ENCODE data around the gene PHC2.

Gene PHC2

DNA sequence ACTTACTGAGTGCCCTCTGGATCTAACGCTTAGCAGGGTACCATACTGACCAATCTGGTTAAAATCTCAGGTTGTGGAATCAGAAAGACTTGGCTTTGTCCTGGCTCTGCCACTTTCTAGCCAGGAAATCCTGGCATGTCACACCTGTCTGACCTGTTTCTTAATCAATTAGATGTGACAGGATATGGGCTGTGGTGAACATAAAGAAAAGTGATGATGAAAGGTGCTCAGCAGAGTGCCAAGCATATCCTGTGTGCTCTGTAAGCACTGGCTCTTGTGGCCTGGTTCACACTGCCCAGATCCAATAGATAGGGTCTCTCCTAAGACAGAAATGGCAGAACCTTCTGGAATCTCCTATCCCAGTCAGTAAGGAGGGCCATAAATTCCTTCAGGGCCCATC is 53.9 kb downstream of the PHC2 start:
- TF ChIP-seq POLR2A (IDR thresholded peaks at IDR 0.05; ENCODE audit: low read depth, low read length) (no peak), POU2F2 (IDR thresholded peaks at IDR 0.05; ENCODE audit: low read depth, low read length) (no peak), SPI1 (IDR thresholded peaks at IDR 0.05; ENCODE audit: low read depth, low read length) (no peak), PAX5 (IDR thresholded peaks at IDR 0.05; ENCODE audit: insufficient read depth, low read length, severe bottlenecking) (no peak), TAF1 (IDR thresholded peaks at IDR 0.05; ENCODE audit: low read depth, low read length) (no peak), POLR2AphosphoS5 (IDR thresholded peaks at IDR 0.05; ENCODE audit: low read depth, low read length) (no peak)
- FAIRE-seq (no peak), DNase-seq (ENCODE audit: insufficient read length, low spot score) (no peak)

DNA sequence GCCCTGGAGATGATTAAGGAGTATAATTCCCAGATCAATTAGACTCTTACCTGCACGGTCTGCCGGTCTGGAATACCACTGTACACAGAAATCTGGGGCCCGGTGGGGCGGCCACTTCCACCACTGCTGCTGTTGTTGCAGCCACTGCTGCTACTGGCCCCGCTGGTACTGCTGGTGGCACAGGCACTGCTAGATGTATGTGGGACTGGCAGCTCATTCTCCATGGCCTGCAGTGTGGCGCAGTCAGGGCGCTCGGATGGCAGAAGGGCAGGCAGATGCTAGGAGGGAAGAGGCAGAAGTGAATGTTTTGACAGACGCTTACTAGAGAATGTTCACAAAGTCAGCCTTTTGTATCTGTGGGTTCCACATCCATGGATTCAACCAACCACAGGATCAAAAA is 55.6 kb downstream of the PHC2 start:
- DNase-seq (ENCODE audit: insufficient read length, low spot score) (no peak), FAIRE-seq (no peak)
- TF ChIP-seq POU2F2 (IDR thresholded peaks at IDR 0.05; ENCODE audit: low read depth, low read length): no peak
- no peak for TF ChIP-seq PAX5 (IDR thresholded peaks at IDR 0.05; ENCODE audit: insufficient read depth, low read length, severe bottlenecking)
- TF ChIP-seq TAF1 (IDR thresholded peaks at IDR 0.05; ENCODE audit: low read depth, low read length): no peak
- no peak for TF ChIP-seq POLR2AphosphoS5 (IDR thresholded peaks at IDR 0.05; ENCODE audit: low read depth, low read length)
- no peak for TF ChIP-seq POLR2A (IDR thresholded peaks at IDR 0.05; ENCODE audit: low read depth, low read length)
- no peak for TF ChIP-seq SPI1 (IDR thresholded peaks at IDR 0.05; ENCODE audit: low read depth, low read length)

DNA sequence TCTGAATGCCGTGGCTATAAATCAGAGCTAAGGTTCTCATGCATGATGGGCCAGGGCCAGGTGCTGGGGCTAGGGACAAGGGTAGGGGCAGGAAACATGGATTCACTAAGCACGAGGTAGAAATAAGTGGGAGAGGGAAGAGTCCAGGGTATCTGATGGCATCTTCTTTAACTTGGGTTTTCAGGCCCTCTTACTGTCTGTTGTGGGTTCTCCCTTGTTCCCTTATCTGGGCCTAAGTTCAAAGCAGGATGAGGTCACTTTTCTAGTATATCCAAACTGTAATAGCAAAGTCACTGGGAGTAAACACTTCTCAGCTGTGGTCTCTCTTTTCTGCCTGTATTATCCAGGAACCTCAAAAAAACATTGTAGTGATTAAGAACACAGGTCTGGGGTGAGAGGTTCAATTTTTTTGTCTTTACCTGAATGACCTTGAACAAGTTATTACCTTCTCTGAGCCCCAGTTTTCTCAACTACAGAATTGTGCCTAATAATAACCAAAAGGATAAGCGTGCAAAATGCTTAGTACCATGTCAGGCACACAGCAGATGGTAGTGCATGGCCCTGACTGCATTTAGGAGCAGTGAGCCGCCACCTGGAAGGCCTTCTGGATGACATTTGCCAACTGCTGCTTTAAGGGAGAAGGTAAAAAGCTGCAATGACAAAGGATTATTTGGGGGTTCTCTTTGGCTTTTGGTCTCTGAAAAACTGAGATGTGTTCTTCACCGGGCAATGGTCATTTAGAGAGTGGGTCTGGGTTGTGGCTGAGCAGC is 56.4 kb downstream of the PHC2 start:
- DNase-seq (ENCODE audit: insufficient read length, low spot score) (no peak), FAIRE-seq (no peak)
- TF ChIP-seq PAX5 (IDR thresholded peaks at IDR 0.05; ENCODE audit: insufficient read depth, low read length, severe bottlenecking) (no peak), POU2F2 (IDR thresholded peaks at IDR 0.05; ENCODE audit: low read depth, low read length) (no peak)

DNA sequence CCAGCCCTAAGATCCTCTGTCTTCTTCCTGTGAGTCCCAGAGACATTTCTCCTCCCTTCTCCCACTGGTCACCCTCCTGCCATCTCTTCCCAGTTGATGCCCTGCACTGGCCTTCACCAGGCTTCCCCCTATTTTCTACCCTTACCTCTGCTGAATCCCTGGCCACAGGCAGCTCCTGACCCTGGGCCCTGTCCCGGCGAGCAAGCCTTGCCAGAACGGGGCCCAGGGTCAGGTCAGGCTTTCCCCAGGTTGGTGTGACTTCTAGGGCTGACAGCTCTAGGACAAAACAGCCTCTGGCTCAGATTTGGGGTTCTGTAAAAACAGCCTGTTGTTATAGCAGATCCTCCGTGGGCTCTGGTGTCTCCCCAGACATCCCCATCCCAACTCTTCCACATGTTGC is 57.3 kb downstream of the PHC2 start:
- DNase-seq (ENCODE audit: insufficient read length, low spot score) (no peak), FAIRE-seq (no peak)
- no peak for TF ChIP-seq PAX5 (IDR thresholded peaks at IDR 0.05; ENCODE audit: insufficient read depth, low read length, severe bottlenecking)
- TF ChIP-seq SPI1 (IDR thresholded peaks at IDR 0.05; ENCODE audit: low read depth, low read length): no peak
- no peak for TF ChIP-seq TAF1 (IDR thresholded peaks at IDR 0.05; ENCODE audit: low read depth, low read length)
- TF ChIP-seq POU2F2 (IDR thresholded peaks at IDR 0.05; ENCODE audit: low read depth, low read length): no peak
- TF ChIP-seq POLR2AphosphoS5 (IDR thresholded peaks at IDR 0.05; ENCODE audit: low read depth, low read length): no peak
- TF ChIP-seq POLR2A (IDR thresholded peaks at IDR 0.05; ENCODE audit: low read depth, low read length): no peak

DNA sequence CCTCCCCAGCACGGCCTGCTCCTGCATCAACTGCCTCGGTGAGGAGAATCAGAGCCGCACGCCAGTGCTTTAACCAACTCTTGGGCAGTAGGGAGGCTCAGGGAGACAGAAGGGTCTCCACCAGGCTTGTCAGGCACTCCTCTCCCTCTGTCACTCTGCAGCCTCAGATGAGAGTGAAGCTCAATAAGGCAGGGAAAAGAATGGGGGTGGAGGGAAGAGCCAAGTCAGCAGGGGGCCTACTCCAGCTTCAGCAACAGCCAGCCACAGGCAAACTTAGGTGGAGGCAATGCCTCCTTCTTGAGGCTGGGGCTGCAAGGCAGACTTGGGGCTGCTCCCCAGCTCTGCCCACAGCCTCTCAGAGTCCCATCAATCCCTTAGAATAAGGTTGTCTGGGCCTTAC is 58.2 kb downstream of the PHC2 start:
- DNase-seq (ENCODE audit: insufficient read length, low spot score): no peak
- TF ChIP-seq SPI1 (IDR thresholded peaks at IDR 0.05; ENCODE audit: low read depth, low read length): no peak
- TF ChIP-seq TAF1 (IDR thresholded peaks at IDR 0.05; ENCODE audit: low read depth, low read length): no peak
- no peak for TF ChIP-seq PAX5 (IDR thresholded peaks at IDR 0.05; ENCODE audit: insufficient read depth, low read length, severe bottlenecking)
- TF ChIP-seq POLR2AphosphoS5 (IDR thresholded peaks at IDR 0.05; ENCODE audit: low read depth, low read length): no peak
- no peak for TF ChIP-seq POU2F2 (IDR thresholded peaks at IDR 0.05; ENCODE audit: low read depth, low read length)
- TF ChIP-seq POLR2A (IDR thresholded peaks at IDR 0.05; ENCODE audit: low read depth, low read length): no peak
- no peak for FAIRE-seq

DNA sequence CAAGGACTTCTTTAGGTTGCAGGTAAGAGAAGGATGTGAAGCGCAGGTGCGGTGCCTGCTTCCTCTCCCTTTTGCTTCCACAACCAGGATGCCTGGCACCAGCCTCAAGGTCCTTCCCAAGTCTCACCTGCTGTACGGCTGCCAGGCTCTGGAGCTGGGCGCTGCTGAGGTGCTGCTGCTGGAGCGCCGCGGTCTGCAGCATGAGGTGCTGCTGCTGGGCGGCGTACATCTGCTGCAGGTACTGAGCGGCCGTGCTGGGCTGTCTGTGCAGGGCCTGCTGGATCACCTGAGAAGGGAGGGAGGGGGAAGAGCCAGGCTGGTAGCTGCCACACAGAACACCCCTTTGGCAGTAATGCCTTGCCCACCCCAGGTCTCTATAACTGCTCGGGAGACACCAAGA is 58.7 kb downstream of the PHC2 start:
- TF ChIP-seq SPI1 (IDR thresholded peaks at IDR 0.05; ENCODE audit: low read depth, low read length): no peak
- no peak for TF ChIP-seq POLR2AphosphoS5 (IDR thresholded peaks at IDR 0.05; ENCODE audit: low read depth, low read length)
- TF ChIP-seq PAX5 (IDR thresholded peaks at IDR 0.05; ENCODE audit: insufficient read depth, low read length, severe bottlenecking): no peak
- no peak for TF ChIP-seq POLR2A (IDR thresholded peaks at IDR 0.05; ENCODE audit: low read depth, low read length)
- no peak for TF ChIP-seq TAF1 (IDR thresholded peaks at IDR 0.05; ENCODE audit: low read depth, low read length)
- TF ChIP-seq POU2F2 (IDR thresholded peaks at IDR 0.05; ENCODE audit: low read depth, low read length): no peak
- DNase-seq (ENCODE audit: insufficient read length, low spot score) (no peak), FAIRE-seq (no peak)

DNA sequence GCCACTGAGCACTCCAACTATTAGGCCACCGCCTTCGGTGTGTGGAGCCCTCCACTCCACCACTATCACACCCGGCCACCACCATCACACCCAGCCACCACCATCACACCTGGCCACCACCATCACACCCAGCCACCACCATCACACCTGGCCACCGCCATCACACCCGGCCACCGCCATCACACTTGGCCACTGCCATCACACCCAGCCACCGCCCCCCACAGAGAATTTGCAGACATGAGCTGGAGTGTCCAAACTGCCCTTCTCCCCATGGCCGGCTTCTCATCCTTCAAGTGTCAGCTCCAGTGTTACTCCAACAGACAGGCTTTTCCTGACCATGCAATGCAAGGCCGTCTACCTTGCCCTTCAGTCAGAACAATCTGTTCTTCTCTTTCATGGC is 59.6 kb downstream of the PHC2 start:
- FAIRE-seq: no peak

DNA sequence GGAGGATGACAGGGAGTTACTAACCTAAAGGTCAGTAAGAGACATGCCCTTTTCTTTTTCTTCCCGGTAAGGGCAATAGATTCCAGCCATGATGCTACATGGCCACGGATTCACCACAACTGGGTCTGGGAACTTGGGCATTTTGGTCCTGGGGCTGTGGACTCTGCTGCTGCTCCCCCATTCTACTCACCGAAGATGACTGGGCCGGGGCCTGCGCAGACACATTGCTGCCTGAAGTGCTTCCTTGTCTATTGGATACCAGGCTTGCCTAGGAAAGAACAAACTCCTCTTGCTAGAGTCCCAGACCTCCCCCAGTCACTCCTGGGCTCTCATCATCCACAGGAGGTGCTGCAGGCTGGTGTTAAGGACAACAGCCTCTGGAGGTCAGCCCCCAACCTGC is 60.1 kb downstream of the PHC2 start:
- TF ChIP-seq SPI1 (IDR thresholded peaks at IDR 0.05; ENCODE audit: low read depth, low read length) (no peak), POLR2AphosphoS5 (IDR thresholded peaks at IDR 0.05; ENCODE audit: low read depth, low read length) (no peak), POLR2A (IDR thresholded peaks at IDR 0.05; ENCODE audit: low read depth, low read length) (no peak), POU2F2 (IDR thresholded peaks at IDR 0.05; ENCODE audit: low read depth, low read length) (no peak), PAX5 (IDR thresholded peaks at IDR 0.05; ENCODE audit: insufficient read depth, low read length, severe bottlenecking) (no peak), TAF1 (IDR thresholded peaks at IDR 0.05; ENCODE audit: low read depth, low read length) (no peak)
- DNase-seq (ENCODE audit: insufficient read length, low spot score) (no peak), FAIRE-seq (no peak)

More for the DNA sequence above, 59.6 kb downstream of the PHC2 start:
- TF ChIP-seq SPI1 (IDR thresholded peaks at IDR 0.05; ENCODE audit: low read depth, low read length) (no peak), POLR2A (IDR thresholded peaks at IDR 0.05; ENCODE audit: low read depth, low read length) (no peak), PAX5 (IDR thresholded peaks at IDR 0.05; ENCODE audit: insufficient read depth, low read length, severe bottlenecking) (no peak), TAF1 (IDR thresholded peaks at IDR 0.05; ENCODE audit: low read depth, low read length) (no peak), POLR2AphosphoS5 (IDR thresholded peaks at IDR 0.05; ENCODE audit: low read depth, low read length) (no peak), POU2F2 (IDR thresholded peaks at IDR 0.05; ENCODE audit: low read depth, low read length) (no peak)
- no peak for DNase-seq (ENCODE audit: insufficient read length, low spot score)

DNA sequence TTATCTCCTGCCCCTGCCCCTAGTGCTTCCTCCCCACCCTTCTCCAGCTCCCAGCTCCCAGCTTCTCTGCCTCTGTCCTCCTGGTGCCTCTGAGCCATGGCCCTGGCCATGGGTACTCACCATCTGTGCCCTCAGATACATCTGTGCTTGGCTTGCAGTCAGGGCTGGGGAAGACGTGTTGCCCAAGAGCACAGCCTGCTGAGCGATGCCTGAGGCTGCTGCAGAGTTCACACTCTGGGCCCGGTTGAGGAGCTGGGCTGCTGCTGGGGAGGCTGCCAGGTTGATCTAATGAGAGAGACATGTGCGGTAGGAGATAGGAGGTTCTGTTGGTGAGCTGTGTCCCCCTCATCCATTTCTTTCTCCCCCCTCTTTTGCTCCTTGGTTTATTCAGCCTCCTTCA is 60.6 kb downstream of the PHC2 start:
- DNase-seq (ENCODE audit: insufficient read length, low spot score): no peak
- no peak for FAIRE-seq
- TF ChIP-seq POU2F2 (IDR thresholded peaks at IDR 0.05; ENCODE audit: low read depth, low read length) (no peak), PAX5 (IDR thresholded peaks at IDR 0.05; ENCODE audit: insufficient read depth, low read length, severe bottlenecking) (no peak), TAF1 (IDR thresholded peaks at IDR 0.05; ENCODE audit: low read depth, low read length) (no peak), SPI1 (IDR thresholded peaks at IDR 0.05; ENCODE audit: low read depth, low read length) (no peak), POLR2AphosphoS5 (IDR thresholded peaks at IDR 0.05; ENCODE audit: low read depth, low read length) (no peak), POLR2A (IDR thresholded peaks at IDR 0.05; ENCODE audit: low read depth, low read length) (no peak)

DNA sequence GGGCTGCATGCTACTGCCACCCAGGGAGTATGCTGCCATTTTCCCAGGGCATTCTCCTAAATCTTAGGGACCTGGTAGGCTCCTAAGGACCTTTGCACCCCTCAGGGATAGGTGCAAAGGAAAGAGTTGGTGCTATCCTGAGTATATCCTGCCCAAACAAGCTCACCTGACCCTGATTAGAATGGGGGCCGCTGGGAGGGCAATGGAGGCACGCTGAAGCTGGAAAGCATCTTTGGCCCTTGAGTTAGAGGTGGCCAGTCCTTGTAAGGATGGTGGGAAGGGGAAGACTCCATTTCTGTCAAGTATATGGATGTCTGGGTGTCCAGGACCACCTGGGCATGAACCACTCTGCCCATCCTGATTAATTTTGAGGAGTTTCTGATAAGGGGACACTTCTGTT is 61.1 kb downstream of the PHC2 start:
- FAIRE-seq (no peak), DNase-seq (ENCODE audit: insufficient read length, low spot score) (no peak)
- no peak for TF ChIP-seq POLR2A (IDR thresholded peaks at IDR 0.05; ENCODE audit: low read depth, low read length)
- TF ChIP-seq POU2F2 (IDR thresholded peaks at IDR 0.05; ENCODE audit: low read depth, low read length): no peak
- TF ChIP-seq POLR2AphosphoS5 (IDR thresholded peaks at IDR 0.05; ENCODE audit: low read depth, low read length): no peak
- TF ChIP-seq TAF1 (IDR thresholded peaks at IDR 0.05; ENCODE audit: low read depth, low read length): no peak
- no peak for TF ChIP-seq PAX5 (IDR thresholded peaks at IDR 0.05; ENCODE audit: insufficient read depth, low read length, severe bottlenecking)
- no peak for TF ChIP-seq SPI1 (IDR thresholded peaks at IDR 0.05; ENCODE audit: low read depth, low read length)
